GM19397 (cell line): ENCODE measurements around the gene PRDM12.

Experiments used
- ATAC-seq: cut with Tn5 transposase; IDR thresholded peaks from one replicate; pipeline ENCODE4 v1.9.1; 2021; ENCODE audit warnings: mild to moderate bottlenecking, moderate library complexity; ENCODE audit not compliant: unreplicated experiment

Gene PRDM12

DNA sequence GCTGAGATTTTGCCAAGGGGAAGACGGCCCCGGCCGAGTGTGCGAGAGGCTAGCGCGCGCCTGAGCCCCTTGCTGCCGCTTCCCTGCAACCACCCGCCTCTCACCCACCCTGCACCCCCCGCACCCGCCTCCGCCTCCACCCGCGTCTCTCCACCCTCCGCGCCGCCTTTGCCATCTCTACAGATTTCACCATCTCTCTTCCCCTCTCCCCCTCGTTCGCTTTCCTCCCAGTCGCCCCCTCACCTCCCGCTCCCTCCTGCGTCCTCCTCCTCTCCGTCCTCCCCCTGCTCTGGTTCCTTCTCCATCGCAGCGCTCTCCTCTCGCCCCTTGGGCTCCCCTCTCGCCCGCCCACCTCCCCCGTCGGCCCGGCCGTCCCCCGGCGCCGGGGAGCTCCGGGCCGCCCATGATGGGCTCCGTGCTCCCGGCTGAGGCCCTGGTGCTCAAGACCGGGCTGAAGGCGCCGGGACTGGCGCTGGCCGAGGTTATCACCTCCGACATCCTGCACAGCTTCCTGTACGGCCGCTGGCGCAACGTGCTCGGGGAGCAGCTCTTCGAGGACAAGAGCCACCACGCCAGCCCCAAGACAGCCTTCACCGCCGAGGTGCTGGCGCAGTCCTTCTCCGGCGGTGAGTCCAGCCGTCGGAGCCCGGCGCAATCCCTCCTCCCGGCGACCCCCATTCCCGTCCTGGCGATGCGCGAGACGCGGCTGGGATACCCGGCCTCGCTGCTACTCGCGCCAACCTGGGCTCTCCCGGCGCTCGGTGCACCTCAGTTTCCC lies at the start of gene PRDM12:
PRDM12 (plus strand) TSS at position 344 of the 778 bp plus-strand sequence; CDS start at position 404, 60 bp downstream.
- no peak for ATAC-seq

GRCh38 chr9:130616451-130616850 lies 47.9 kb upstream of the PRDM12 start:
- ATAC-seq = no peak

GRCh38 chr9:130623466-130623865 lies 40.9 kb upstream of the PRDM12 start:
- ATAC-seq = no peak

- no peak for ATAC-seq
Observed at GRCh38 chr9:130624154-130624553, 40.2 kb upstream of the PRDM12 start.

GRCh38 chr9:130626249-130626996 lies 38.0 kb upstream of the PRDM12 start:
- ATAC-seq = no peak

GRCh38 chr9:130627051-130627450 lies 37.3 kb upstream of the PRDM12 start:
- no peak for ATAC-seq

- no peak for ATAC-seq
Observed at GRCh38 chr9:130627896-130628792, 36.2 kb upstream of the PRDM12 start.

GRCh38 chr9:130629443-130630070 lies 34.8 kb upstream of the PRDM12 start:
- no peak for ATAC-seq

DNA sequence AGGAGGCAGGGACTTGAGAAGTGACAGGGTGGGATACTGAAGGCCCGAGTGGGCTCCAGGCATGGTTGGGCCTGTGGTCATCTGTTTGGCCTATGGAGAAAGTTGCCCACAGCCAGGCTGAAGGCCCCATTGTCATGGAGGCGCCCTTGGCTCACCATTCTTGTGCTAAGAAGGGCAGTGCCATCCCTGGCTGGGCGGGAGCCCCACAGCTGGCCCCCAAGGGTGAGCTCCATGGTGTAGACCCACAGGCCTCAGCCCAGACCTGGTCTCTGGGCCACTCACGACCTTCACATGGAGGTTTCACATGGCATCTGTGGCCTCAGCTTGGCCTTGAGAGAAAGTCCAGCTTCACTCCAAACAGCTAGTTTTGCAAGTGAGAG lies 34.3 kb upstream of the PRDM12 start:
- ATAC-seq = no peak

DNA sequence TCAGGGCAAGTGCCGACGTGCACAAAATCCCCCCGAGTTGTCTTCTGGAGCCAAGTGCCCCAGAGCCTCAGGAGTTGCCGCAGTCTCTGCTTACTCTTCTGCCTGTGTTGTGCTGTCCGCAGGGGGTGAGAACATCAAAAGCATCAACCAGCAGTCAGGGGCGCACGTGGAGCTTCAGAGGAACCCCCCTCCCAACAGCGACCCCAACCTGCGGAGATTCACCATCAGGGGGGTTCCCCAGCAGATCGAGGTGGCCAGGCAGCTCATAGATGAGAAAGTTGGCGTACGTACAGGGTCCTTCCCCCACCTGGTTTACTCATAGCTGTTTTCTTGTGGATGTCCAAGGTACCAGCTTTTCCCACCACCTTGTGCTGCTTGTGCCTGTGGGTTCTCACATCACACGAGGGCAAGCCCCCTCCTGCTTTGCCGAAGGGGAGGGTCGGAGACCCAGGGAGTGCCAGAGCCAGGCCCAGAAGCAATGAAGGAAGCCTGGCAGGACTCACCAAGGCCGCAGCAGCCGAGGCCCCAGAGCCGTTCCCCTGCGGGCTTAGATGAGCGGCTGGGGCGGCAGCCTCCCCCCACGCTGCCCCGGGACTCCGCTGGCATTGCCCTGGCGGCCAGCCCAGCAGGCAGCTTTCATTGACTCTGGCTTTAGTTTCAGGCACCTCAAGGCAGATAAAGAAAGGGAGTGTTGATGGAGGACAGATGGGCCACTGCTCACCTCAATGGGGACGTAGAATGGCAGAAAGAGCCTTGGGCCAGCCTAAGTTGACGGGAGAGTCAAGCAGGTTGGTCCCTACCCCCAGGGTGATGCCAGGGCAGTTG lies 33.7 kb upstream of the PRDM12 start:
- no peak for ATAC-seq

GRCh38 chr9:130631331-130632080 lies 32.9 kb upstream of the PRDM12 start:
- ATAC-seq = no peak

GRCh38 chr9:130632081-130632710 lies 32.2 kb upstream of the PRDM12 start:
- no peak for ATAC-seq

GRCh38 chr9:130632841-130633240 lies 31.6 kb upstream of the PRDM12 start:
- no peak for ATAC-seq

DNA sequence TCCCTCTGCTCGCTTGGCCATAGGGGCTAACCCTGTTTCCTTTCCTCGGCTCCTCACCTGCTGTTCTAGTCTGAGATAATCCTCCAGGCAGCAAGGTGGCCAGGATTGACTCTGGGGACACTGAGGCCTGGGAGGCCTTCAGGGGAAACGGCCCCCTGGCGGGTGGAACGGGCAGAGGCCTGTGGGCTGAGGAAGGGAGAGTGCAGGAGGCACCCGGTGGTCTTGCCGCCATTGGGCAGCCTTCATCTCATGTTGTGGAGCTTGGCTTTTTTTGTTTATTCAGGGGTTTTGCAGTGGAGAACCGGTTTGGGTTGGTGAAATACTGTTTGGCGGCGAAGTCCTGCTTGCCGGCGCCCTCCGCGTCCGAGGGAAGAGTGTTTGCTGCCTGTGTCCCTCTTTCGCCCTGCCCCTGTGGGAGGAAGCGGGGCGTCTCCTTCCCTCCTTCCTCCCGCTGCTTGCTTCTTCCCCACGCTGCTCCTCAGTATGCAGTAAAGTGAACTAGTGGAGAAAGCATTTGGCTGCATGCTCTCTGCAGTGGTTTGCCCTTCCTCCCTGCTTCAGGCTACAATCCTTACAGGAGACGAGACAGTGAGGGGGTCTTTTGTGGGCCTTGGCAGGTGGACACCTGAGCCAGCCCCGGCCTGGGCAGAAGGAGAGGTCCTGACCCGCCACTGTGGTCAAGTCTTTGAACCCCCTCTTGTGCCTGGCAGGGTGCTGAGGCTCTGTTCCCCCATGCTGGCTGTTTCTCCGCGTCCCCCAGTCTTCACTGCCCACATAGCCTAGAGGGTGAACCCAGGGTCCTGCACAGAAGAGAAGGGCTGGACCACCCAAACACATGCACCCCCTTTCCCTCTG lies 30.8 kb upstream of the PRDM12 start:
- ATAC-seq = no peak

DNA sequence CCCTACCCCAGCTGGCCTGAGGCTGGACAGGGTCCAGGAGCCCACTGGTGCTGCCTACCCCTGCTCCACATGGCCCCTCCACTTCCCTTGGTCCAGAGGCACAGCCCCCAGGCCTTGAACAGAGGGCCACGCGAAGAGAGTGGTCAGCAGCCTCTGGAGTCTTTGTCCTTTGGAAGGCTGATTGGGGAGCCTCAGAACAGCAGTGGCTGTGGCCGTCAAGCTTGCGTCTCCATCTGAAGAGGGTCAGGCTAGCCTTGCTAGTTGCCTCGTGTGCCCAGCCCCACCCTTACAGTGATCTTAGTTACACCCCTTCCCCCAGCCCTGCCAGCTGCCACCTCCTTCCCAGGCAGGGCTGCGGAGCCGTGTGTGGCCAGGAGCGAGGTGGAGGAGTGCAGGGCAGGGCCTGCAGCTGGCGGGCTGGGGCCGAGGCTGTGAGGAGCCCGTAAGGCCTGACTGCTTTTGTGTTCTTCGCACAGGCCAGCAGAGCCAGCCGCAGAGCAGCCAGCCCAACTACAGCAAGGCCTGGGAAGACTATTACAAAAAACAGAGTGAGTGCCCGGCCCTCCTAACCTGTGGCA lies 30.1 kb upstream of the PRDM12 start:
- no peak for ATAC-seq

DNA sequence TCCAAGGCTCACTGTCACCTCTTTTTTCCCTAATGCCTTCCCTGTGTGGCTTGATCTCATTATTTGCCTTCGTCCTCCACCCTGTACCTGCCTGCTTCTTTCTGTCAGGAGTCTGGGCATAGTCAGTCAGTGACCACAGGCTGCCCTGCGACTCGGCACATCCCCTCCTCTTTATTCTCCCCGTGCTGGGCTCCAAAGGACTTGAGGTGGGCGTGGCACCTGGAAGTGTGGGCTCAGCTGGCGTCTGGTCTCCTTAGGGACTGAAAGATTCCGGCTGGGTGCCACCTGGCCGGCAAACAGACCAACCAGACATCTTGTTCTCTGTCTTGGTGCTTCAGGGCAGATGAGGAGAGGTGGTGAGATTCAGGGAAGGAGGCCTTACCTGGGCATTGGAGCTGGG lies 29.6 kb upstream of the PRDM12 start:
- ATAC-seq = no peak

DNA sequence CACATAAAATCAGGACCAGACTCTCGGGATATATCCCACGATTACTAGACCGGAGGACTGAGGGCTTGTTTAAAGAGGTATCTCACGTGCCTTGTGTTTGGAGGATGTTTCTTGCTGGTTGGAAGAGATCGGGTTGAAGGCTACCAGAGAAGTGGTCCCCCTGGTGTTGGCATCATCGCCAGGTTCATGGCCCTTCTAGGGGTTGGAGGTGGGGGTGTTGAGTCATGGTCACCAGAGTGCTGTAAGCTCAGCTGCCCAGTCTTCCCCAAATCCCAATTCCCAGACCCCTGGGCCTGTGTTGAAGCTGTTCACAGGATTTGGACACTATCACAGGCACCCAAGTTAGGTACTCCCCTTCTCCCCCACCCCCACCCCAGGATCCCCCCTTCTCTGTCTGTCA lies 29.1 kb upstream of the PRDM12 start:
- ATAC-seq = no peak
